GM21723 (cell line): ENCODE measurements around the gene RAB31.
A peak's percentile ranks its signal among the peaks of the same experiment; 100 is the strongest.
"Not testable (repeated sequence)": the region's sequence is repeated elsewhere in the genome, so short reads cannot be mapped to it uniquely, and the experiment has no call there.

Experiments
- ATAC-seq: cut with Tn5 transposase; IDR thresholded peaks from one replicate; pipeline ENCODE4 v1.9.1; 2021; ENCODE audit warnings: mild to moderate bottlenecking, moderate library complexity; ENCODE audit not compliant: unreplicated experiment

The RAB31 gene, protein sequence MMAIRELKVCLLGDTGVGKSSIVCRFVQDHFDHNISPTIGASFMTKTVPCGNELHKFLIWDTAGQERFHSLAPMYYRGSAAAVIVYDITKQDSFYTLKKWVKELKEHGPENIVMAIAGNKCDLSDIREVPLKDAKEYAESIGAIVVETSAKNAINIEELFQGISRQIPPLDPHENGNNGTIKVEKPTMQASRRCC

DNA sequence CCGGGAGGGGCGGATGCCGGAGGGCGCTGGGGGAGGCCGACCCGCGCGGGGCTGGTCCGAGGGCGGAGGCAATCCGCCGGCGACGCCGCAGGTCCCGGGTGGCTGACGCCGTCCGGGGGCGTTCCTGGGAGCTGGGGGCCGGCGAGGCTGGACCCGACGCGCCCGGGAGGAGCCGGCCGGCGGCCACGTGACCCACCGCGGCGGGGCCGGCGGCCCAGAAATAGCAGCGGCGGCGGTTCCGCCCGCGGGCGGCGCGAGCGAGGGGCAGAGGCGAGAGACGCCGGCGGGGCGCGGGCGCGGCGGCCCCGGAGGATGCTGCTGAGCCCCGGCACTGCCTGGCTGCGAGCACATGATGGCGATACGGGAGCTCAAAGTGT lies at the start of gene RAB31:
RAB31 (plus strand) TSS at position 245 of the 377 bp plus-strand sequence; CDS start at position 350, 105 bp downstream.
- ATAC-seq = peak; percentile 45

DNA sequence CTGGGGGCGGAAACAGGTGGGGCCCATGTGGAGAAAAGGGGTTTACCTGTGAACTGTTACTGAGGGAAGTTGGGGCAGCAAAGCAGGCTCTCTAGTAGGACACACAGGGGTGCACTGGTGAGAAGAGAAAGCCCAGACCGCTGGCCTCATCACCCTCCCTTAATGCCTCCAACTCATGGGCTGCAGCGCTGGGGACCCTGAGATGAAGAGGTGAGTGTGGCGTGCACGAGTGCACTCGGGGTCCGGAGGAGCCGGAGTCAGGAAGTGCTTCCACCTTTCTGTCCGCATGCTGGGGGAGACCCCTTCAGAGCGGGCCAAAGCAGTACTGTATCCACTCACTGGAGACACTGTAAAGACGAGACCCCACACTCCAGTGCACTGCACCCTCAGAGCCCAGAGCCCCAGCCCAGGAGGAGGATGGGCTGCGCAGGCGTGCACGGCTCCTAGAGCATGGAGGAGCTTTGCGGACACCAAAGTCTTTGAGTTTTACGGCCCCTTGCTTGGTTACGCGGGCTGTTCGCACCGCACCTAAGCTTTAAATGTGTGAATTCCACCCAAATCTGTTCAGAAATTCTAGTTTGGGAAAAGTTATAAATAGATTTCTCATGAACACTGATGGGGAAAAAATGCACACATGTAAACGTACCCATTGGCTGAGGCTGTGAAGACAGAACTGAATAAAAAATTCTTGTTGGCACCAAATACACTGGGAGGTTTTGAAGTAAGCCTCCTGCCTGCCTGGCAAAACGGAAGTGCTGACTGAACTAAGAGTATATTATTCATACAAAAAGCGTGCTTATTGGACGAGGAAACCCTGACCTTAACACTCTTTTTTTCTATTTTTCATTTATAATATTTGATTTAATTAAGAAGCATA lies 48.4 kb upstream of the RAB31 start:
- ATAC-seq = no peak

DNA sequence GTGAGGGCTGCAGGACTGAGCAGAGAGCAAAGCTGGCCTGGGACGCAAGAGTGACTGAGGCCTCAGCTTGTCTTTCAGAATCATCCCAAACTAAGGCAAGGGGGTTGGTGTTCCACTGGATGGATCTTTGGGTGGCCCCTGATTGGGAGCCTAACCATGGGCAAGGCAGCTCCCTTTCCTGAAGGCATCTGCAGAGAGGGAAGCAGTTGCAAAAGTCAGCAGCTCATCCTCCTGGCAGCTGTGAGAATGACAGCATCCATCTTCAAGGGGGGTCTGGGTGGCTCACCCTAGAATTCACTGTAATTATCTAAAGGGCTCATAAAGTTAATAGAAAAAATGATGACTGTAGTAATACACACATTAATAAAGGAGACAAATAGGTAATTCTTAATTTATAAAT lies 46.5 kb upstream of the RAB31 start:
- ATAC-seq = no peak

DNA sequence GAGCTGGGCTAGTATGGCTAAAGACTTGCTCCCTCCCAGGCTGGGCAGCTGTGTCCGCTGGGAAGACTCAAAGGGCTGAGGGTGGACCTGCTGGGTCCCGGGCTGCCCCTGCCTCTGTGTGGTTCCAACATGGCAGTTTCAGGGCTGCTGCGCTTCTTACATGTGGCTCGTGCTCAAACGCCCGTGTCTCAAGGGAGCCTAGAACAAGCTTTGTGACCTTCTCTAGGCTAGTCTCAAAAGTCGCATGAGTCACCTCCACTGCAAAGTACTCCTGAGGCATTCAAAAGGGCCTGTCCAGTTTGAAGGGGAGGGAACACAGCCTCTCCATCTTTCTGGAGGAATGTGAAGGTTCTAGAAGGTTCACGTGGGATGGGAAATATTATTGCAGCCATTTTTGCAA lies 44.7 kb upstream of the RAB31 start:
- ATAC-seq = no peak

DNA sequence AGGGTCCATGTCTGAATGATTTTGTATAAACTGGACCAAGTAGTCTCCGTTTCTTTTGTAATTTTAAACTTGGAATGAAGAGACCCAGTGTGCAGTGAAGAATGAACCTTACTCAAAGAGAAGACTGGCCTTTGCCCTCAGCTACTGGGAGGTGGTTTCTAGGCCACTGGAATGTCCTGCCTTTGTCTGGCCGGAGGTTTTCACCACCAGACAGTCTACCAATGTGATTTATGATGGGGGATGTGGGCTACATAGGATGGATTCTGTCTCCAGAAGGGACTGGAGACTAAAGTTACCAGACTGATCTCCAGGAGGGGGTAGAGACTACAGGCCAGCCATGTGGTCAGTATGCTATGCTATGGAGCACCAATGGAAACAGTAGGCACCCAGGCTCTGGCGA lies 42.8 kb upstream of the RAB31 start:
- ATAC-seq = no peak

DNA sequence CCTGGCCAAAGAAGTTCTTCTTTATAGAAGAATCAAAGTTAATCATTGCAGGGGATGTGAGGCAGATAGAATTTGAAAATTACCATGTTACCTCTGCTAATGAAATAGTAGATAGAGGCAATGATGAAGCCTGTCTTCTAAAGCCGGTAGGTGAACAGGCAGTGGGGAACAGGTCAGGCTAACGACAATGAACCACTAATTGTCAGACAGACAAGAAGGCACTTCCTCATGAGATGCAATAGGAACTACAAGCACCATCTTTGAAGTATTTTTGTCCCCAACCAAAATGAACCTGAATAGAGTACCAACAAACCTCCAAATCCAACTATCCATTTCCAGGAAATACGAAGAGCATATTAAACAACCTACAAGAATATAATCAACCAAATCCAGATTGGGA lies 41.6 kb upstream of the RAB31 start:
- ATAC-seq = no peak

DNA sequence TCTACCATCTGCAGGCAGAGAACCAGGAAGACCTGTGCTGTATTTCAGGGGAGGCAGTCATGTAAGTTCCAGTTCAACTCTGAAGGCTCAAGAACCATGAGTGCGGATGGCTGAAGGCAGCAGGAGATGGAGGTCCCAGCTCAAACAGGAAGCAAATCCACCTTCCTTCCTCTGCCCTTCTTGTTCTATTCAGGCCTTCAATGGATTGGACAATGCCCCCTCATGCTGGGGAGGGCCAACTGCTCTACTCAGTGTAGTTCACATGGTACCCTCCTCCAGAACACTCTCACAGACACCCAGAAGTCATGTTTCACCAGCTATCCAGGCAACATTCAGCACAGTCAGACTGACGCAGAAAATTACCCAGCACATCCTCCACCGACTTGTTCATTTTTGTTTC lies 39.1 kb upstream of the RAB31 start:
- ATAC-seq = no peak

DNA sequence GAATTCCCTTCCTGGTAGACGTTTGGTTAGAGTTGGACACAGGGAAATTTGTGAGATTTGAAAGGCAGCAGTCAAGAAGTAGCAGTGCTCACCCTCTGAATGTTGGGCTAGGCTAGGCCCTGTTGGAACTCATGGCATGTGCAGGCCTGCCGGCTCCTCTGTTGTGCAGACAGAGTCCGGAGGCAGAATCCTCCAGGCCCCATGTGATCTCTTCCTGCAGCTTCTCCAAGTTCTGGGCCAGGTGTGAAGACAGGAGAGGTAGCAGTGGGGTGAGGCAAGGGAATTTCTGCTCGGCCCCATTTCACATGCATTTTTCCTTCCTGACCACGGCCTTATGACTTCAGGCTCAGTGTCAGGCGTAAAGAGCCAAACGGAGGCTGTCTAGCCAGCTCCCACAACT lies 36.9 kb upstream of the RAB31 start:
- ATAC-seq = no peak

DNA sequence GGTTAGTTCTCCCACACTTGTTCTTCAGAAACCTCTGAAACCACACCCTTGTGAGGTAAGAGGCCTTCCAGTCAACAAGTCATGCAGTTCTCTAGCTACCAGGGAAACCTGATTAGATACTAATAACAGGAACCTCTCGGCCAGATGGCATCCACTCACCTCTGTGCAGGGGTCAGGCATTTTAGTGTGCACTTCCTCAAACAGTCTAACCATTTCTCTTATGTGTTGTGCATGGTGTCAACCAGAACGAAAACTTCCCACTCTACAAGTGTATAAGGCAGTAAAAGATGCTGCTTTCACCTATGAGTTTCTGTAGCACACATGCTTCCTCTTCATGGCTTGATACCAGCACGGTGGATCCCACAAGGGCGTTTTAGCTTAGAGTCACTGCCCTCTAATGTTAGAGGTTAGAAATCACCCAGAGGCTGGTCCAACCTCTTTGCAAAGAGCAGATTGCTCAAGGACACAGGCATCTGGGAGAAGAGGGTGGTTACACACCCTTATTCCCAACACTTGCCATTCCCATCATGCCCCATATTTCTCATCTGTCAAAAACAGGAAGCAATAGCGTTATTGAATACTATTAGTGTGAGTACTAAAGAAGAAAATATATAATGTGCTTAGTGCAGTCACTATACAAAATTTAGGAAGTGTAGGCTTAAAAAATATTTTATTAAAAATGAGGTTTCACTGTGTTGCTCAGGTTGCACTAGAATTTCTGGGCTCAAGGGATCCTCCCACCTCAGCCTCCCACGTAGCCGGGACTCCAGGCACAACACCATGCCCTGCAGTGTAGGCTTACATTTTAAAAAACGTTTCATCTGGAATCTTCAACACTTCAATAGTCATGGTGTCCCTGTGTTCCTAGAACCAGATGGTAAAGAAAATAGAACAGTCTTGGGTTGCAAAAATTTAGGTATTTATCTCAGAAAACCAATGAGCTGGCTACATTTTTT lies 34.5 kb upstream of the RAB31 start:
- peak; percentile 97 for ATAC-seq

DNA sequence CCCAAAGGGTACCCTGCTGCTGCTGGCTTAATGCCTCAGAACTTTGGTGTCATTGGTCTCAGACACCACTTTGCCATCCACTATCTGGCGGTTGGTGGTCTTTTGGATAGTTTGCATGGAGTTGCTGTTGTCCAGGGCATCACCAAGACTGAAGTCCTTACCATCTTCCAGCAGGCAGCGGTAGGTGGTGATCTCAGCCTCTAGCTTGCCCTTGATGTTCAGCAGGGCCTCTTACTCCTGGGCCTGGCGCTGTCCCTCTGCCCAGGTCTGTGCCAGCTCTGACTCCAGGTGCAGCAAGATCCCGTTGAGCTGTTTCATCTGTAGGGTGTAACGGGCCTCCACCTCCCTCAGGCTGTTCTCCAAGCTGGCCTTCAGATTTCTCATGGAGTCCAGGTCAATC lies 29.9 kb upstream of the RAB31 start:
- ATAC-seq = not testable (repeated sequence)

DNA sequence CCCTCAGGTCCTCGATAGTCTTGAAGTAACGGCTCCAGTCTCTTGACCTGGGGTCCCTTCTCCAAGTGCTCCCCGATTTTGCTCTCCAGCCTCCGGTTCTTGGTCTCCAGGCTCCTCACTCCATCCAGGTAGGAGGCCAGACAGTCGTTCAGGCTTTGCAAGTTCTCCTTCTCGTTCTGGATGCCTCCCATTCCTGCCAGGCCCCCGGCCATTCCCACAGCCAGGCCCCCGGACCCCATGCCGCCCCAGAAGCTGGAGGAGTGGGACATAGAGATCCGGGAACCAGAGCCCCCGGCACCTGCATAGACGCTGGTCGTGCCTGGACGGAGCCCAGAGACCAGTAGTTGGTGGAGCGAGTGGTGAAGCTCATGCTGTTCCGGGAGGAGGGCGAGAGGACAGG lies 29.0 kb upstream of the RAB31 start:
- ATAC-seq = no peak

DNA sequence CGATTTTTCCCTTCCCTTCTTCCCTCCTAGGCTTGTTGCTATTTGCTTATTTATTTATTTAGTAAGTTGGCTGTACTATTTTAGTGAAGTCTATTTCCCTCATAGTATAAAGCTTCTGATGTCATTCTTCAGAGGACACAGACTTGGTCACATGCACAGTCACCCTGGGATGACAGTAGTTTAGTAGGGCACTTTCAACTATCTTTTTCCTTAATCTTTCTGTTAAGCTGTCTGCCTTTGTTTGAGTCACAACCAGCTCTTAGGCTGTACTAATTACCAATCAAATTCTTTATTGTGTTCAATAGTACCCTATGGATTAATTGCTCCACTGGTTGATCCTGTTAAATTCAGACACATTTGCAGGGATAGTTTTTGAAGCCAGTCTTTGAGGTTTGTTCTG lies 26.9 kb upstream of the RAB31 start:
- ATAC-seq = no peak

DNA sequence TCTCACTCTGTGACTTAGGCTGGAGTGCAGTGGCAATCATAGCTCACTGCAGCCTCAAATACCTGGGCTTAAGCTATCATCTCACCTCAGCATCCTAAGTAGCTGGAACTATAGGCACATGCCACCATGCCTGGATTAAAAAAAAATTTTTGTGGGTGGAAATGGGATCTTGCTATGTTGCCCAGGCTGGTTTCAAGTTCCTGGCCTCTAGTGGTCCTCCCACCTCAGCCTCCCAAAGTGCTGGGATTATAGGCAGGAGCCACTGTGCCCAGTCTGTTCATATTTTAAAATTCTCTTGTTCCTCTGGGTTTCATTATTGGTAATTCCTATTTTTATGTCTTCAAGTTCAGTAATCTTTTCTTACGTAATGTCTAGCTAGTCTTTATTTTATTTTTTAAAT lies 25.5 kb upstream of the RAB31 start:
- ATAC-seq = no peak

DNA sequence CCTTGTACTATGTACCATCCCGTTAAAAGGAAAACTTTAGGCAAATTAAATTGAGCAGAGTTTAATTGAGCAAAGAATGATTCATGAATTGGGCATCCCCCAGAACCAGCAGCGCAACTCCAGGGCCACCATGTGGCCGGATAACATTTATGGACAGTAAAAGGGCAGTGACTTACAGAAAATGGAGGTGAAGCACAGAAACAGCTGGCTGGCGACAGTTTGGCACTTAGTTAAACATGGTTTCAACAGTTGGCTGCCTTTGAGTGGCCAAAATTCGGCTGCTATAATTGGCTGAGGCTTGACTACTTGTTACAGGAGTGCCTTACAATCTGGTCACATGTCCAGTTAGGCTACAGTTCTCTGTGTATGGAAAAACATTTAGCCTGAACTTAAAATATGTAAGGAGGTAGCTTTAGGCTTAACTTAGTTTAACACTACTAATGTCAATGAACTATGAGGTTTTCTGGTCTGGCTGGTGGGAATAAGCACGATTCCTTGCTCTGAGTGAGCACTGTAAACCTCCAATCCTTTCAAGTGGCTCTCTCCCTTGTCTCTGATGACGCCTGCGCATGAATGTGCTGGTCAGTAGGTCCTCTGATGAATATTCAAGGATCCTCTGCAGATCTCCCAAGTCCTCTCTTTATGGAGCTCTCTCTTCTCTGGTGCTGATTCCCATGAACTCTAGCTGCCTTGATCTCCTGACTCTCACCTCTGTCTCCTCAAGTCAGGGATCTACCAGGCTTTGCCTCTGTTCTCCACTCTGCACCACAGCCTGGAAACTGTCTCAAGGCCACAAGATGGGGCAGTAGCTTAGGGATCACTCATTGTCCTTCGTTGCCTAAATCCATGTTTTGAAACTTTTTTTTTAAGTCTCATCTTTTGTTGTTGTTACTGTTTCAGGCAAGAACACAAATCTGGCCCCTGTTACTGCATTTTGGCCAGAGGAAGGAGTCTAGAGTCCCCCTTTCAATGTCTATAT lies 24.4 kb upstream of the RAB31 start:
- ATAC-seq = no peak

DNA sequence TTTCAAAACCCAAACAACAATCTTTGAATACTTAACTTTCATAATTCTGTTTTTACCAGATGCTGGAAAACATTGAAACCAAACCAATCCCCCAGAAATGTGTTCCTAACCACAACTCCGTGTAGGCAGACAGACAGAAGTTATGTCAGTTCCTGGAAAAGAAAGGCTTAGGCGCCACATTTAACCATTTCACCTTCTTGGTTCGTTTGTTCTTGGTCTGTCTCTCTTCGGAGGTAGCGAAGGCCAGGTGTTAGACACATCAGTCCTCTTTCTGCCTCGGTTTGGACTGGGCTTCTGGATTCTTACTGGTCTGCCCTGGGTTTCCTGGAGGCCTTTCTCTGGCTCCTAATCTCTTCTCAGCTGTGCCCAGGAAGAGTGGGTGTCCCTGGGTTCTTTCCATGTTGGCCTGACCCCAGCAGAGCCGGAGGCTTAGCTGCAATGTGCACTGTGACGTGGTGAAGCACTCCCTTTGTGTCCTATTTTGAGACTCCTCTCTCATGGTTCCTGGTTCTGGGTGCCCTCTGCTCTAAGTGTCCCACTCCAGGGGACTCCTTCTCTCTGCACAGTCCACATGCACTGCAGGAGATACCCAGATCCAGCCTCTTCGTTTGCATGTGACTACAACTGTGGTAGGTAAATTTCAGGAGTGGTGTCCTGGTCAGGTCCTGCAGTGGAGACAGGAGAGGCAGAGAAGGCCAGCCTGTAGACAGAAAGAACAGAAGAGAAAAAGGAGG lies 23.1 kb upstream of the RAB31 start:
- no peak for ATAC-seq

DNA sequence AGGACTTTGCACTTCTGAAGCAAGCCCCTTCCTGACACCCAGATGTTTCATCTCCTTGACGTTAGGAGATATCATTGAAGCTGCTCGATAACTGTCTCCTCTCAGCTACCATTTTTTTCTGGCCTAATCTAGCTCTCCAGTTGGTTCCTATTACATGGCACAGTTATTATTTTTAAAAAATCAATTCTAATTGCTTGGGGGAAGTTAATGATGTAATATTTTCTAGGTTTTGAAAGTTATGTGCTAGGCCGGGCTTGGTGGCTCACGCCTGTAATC lies 22.5 kb upstream of the RAB31 start:
- no peak for ATAC-seq

DNA sequence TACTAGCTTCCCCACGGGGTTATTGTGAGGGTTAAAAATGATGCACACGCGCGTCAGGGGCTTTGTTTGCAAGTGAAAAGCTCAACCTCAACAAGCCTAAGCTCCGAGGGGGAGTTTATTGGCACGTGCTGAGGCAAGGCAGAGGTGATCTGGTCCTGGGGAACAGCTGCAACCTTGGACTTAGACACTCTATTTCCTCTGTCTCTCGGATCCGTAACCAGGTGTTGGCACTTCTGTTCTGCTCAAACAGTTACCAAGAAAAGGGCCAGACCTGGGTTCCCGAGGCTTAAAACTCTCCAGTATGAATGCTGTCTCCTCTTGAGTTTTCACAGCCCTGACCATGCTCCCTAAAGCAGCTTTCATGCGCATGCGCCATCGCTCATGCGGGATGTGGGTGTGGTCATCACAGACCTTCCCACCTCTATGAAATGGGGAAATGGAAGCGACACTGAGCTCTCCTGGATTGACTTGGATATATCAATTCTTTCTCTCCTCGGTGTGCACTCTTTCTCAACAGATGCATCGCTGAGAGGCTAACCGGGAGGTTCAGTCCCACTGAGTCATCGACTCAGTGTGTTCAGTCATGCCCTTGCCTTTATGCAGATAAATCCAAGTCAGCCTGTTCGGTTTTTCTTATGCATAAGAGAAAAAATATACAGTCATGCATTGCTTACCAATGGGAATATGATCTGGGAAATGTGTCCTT lies 19.9 kb upstream of the RAB31 start:
- no peak for ATAC-seq

DNA sequence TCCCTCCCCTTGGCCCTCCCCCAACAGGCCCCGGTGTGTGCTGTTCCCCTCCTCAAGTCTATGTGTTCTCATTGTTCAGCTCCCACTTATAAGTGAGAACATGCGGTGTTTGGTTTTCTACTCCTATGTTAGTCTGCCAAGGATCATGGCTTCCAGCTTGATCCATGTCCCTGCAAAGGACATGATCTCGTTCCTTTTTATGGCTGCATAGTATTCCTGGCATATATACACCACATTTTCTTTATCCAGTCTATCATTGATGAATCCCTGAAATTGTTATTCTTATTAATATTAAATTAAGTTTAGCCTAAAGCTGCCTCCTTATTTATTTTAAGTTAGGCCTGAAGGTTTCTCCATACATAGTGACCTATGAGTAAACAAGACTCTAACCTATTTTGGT lies 18.8 kb upstream of the RAB31 start:
- no peak for ATAC-seq
